Astrocyte of the hippocampus (primary cell): ENCODE results near the gene AFAP1L1.
"Not testable (repeated sequence)": the region's sequence is repeated elsewhere in the genome, so short reads cannot be mapped to it uniquely, and the experiment has no call there.

Experiments used
- DNase-seq: peaks from one replicate; pipeline ENCODE4 v3.0.0; 2011; ENCODE audit warnings: low read depth, low spot score

Gene AFAP1L1

GRCh38 chr5:149261246-149261645 is 10.4 kb upstream of the AFAP1L1 start:
- DNase-seq, result no peak

GRCh38 chr5:149262315-149262714 is 9.3 kb upstream of the AFAP1L1 start:
- no peak for DNase-seq

GRCh38 chr5:149264439-149265067 is 7.1 kb upstream of the AFAP1L1 start:
- DNase-seq, result no peak

GRCh38 chr5:149265068-149265465 is 6.6 kb upstream of the AFAP1L1 start:
- no peak for DNase-seq

GRCh38 chr5:149265597-149265996 is 6.1 kb upstream of the AFAP1L1 start:
- peak; percentile 47 for DNase-seq

GRCh38 chr5:149267241-149267973 is 4.3 kb upstream of the AFAP1L1 start:
- DNase-seq, result no peak

- DNase-seq, result peak; percentile 63
Observed at GRCh38 chr5:149268928-149269557, 2.6 kb upstream of the AFAP1L1 start.

- no peak for DNase-seq
Observed at GRCh38 chr5:149271195-149271715, 404 bp upstream of the AFAP1L1 start.

GRCh38 chr5:149272781-149273180 is 1.1 kb downstream of the AFAP1L1 start:
- not testable (repeated sequence) for DNase-seq

- DNase-seq, result no peak
Observed at GRCh38 chr5:149273237-149273636, 1.6 kb downstream of the AFAP1L1 start.

- DNase-seq, result no peak
Observed at GRCh38 chr5:149273950-149274349, 2.3 kb downstream of the AFAP1L1 start.

- DNase-seq, result no peak
Observed at GRCh38 chr5:149274939-149275338, 3.3 kb downstream of the AFAP1L1 start.

GRCh38 chr5:149277801-149278200 is 6.1 kb downstream of the AFAP1L1 start:
- no peak for DNase-seq

GRCh38 chr5:149278451-149279210 is 7.0 kb downstream of the AFAP1L1 start:
- DNase-seq, result no peak

GRCh38 chr5:149279661-149280060 is 8.0 kb downstream of the AFAP1L1 start:
- no peak for DNase-seq

- no peak for DNase-seq
Observed at GRCh38 chr5:149280124-149280523, 8.5 kb downstream of the AFAP1L1 start.

GRCh38 chr5:149280802-149281201 is 9.1 kb downstream of the AFAP1L1 start:
- no peak for DNase-seq

GRCh38 chr5:149282027-149282965 is 10.6 kb downstream of the AFAP1L1 start:
- DNase-seq, result no peak

GRCh38 chr5:149282966-149283332 is 11.3 kb downstream of the AFAP1L1 start:
- DNase-seq, result no peak

- DNase-seq, result no peak
Observed at GRCh38 chr5:149283626-149284480, 12.2 kb downstream of the AFAP1L1 start.
